ENCODE data around the gene XRN2. TPM values are rescaled to one million over a fixed set of nuclear protein-coding genes. Genes with fewer than 3 reads are reported as not detected.

Gene XRN2
- total and polyA plus RNA-seq, 4 donors, result 20.9 to 40.3 (median 25.2) TPM

- H3K4me3 ChIP-seq (ENCODE audit: low read depth in 1 of 3, low read length in 3 of 3), result peak overlapping the region; percentile 79 to 97 (median 86)
- no peak overlapping the region for H3K27ac ChIP-seq (ENCODE audit: low read depth in 1 of 2, low read length in 2 of 2)
- no peaks in the 10 kb centered on the region for H3K9me3 ChIP-seq (ENCODE audit: control insufficient read depth in 4 of 4, low read length in 3 of 4)
- WGBS, result 64% methylated on average over 9 of the region's 9 CpGs
- TF ChIP-seq FOXA1 (IDR thresholded peaks at IDR 0.05) (no peak), EGR1 (IDR thresholded peaks at IDR 0.05; ENCODE audit: low read depth in 2 of 2) (no peak), REST (IDR thresholded peaks at IDR 0.05) (no peak), YY1 (IDR thresholded peaks at IDR 0.05) (no peak), RXRA (IDR thresholded peaks at IDR 0.05) (no peak), RAD21 (IDR thresholded peaks at IDR 0.05) (no peak), TAF1 (conservative IDR thresholded peaks at IDR 0.05) (no peak), FOXA2 (IDR thresholded peaks at IDR 0.05) (no peak), ATF3 (IDR thresholded peaks at IDR 0.05) (no peak), JUND (IDR thresholded peaks at IDR 0.05) (no peak), ZBTB33 (IDR thresholded peaks at IDR 0.05) (no peak), HNF4G (IDR thresholded peaks at IDR 0.05) (no peak), MAX (IDR thresholded peaks at IDR 0.05) (no peak), GABPA (IDR thresholded peaks at IDR 0.05 in 1 of 2, conservative IDR thresholded peaks at IDR 0.05 in 1 of 2) (no peak), CTCF (IDR thresholded peaks at IDR 0.05; ENCODE audit: low read depth, low read length, missing input control) (no peak), SP1 (IDR thresholded peaks at IDR 0.05) (no peak)
- H3K36me3 ChIP-seq (ENCODE audit: control insufficient read depth in 4 of 4, insufficient read depth in 3 of 4, low read depth in 1 of 4, low read length in 3 of 4), result no peaks in the 10 kb centered on the region
- DNase-seq (ENCODE audit: low spot score), result no peak
- peaks cover 5 to 19% (median 12%) of the 10 kb centered on the region in 4 donors for H3K4me1 ChIP-seq (ENCODE audit: control insufficient read depth in 4 of 4, insufficient read depth in 4 of 4, low read length in 3 of 4)
- no peaks in the 10 kb centered on the region for H3K27me3 ChIP-seq (ENCODE audit: control insufficient read depth in 4 of 4, insufficient read depth in 4 of 4, low read length in 3 of 4)
- H3K9ac ChIP-seq (ENCODE audit: low read depth in 1 of 2, low read length in 2 of 2), result peak overlapping the region; percentile 66 to 94
These were observed 1.0 kb upstream of the XRN2 start for GRCh38 chr20:21301940-21302663.

All from liver (tissue), 9 donors.